HepG2 (cell line): ENCODE measurements around the gene PDZD4. TPM values are rescaled to one million over a fixed set of nuclear protein-coding genes. Genes with fewer than 3 reads are reported as not detected.

ENCODE experiments used
- ATAC-seq: fragments of 200-7000 bp; cut with Tn5 transposase; 3 replicates; pipeline ENCODE4 v1.9.1; 2020; ENCODE audit warnings: mild to moderate bottlenecking, moderate library complexity
- BruUV-seq: library from RNA; stranded (reverse); fragments of 400-500 nt; replicated peaks from 2 replicates; lab custom pipeline; 2021; lab: Mats Ljungman, UMichigan
- CTCF ChIA-PET: fragments of 300-600 bp; formaldehyde crosslinking; extraction: SDS; loops from one replicate; lab custom pipeline; 2021; ENCODE audit warnings: low total read pairs, inconsistent platforms, low intra/inter-chr PET ratio; lab: Yijun Ruan, JAX
- POLR2A ChIA-PET: fragments of 350-600 bp; sonication (Branson Sonifier 250); formaldehyde crosslinking; loops from one replicate; lab custom pipeline; 2020; ENCODE audit warnings: antibody characterized with exemption, inconsistent platforms; lab: Yijun Ruan, JAX
- DNase-seq: peaks from one replicate; pipeline ENCODE4 v3.0.0-alpha.2; 2015; ENCODE audit warnings: low spot score
- FAIRE-seq: peaks from 3 replicates; lab custom pipeline; 2011; peaks lifted over from hg19 to GRCh38; lab: Jason Lieb, UNC
- H2AFZ ChIP-seq: one replicate; pipeline ENCODE4 v1.6.1; 2011; ENCODE audit warnings: low read length, inconsistent platforms
- H3K27ac ChIP-seq: fragments of 300-600 bp; 3 replicates; pipeline ENCODE4 v1.8.0; 2011; ENCODE audit warnings: mixed run types, mild to moderate bottlenecking, mixed read lengths, low read length, inconsistent platforms; ENCODE audit not compliant: insufficient read depth; ENCODE audit errors: extremely low read length
- H3K27me3 ChIP-seq, 2 experiments: fragments of 200-600 bp in 1 of 2; 2 replicates in 1 of 2; 3 replicates in 1 of 2; pipeline versions ENCODE4 v1.6.0 to v1.8.0; 2011; ENCODE audit warnings: low read length in 2 of 2, mild to moderate bottlenecking in 2 of 2, moderate library complexity in 2 of 2, inconsistent platforms in 1 of 2; ENCODE audit not compliant: insufficient read depth in 2 of 2, control insufficient read depth in 1 of 2
- H3K36me3 ChIP-seq, 2 experiments: fragments of 200-600 bp in 1 of 2; replicated peaks in 1 of 2; 2 replicates in 1 of 2; 3 replicates in 1 of 2; pipeline versions ENCODE4 v1.5.1 to v1.8.0; 2011; ENCODE audit warnings: low read length in 2 of 2, inconsistent platforms in 1 of 2; ENCODE audit not compliant: insufficient read depth in 2 of 2, control insufficient read depth in 1 of 2
- H3K4me1 ChIP-seq: 2 replicates; pipeline ENCODE4 v1.5.1; 2012; ENCODE audit warnings: low read length, inconsistent platforms; ENCODE audit not compliant: insufficient read depth
- H3K4me2 ChIP-seq: 2 replicates; pipeline ENCODE4 v1.6.0; 2011; ENCODE audit warnings: low read depth, low read length, inconsistent platforms
- H3K4me3 ChIP-seq, 3 experiments: fragments of 200-600 bp in 1 of 3; sonication (generic), shearing (Covaris generic) in 1 of 3; replicated peaks in 1 of 3; 2 replicates each; pipeline ENCODE4 v1.5.1; 2011 to 2016; ENCODE audit warnings: low read length in 3 of 3, inconsistent platforms in 2 of 3, low read depth in 2 of 3, mild to moderate bottlenecking in 2 of 3, control low read depth in 1 of 3, mixed read lengths in 1 of 3; ENCODE audit not compliant: insufficient read depth in 1 of 3
- H3K79me2 ChIP-seq: one replicate; pipeline ENCODE4 v1.6.1; 2011; ENCODE audit warnings: low read length, inconsistent platforms; ENCODE audit not compliant: insufficient read depth
- H3K9ac ChIP-seq: 2 replicates; pipeline ENCODE4 v1.6.0; 2011; ENCODE audit warnings: mild to moderate bottlenecking, low read depth, low read length, inconsistent platforms; ENCODE audit not compliant: insufficient read depth
- H3K9me3 ChIP-seq: 2 replicates; pipeline ENCODE4 v1.5.1; 2012; ENCODE audit warnings: mild to moderate bottlenecking, low read length
- H4K20me1 ChIP-seq: 2 replicates; pipeline ENCODE4 v1.6.0; 2011; ENCODE audit warnings: inconsistent platforms, mild to moderate bottlenecking, low read length, moderate library complexity; ENCODE audit not compliant: insufficient read depth
- ARID4A ChIP-seq: sonication (generic); formaldehyde crosslinking; IDR thresholded peaks from 2 replicates; pipeline ENCODE4 v1.5.0; 2020; ENCODE audit warnings: mild to moderate bottlenecking, missing genetic modification reagents, borderline replicate concordance
- JUNB ChIP-seq: sonication (generic); formaldehyde crosslinking; IDR thresholded peaks from 2 replicates; pipeline ENCODE4 v1.8.0; 2022; ENCODE audit warnings: missing genetic modification reagents, mild to moderate bottlenecking, borderline replicate concordance
- RXRB ChIP-seq: IDR thresholded peaks from 2 replicates; pipeline ENCODE4 v1.6.1; 2016; ENCODE audit warnings: borderline replicate concordance, missing genetic modification reagents, missing compliant biosample characterization
- SIX1 ChIP-seq: sonication (generic); formaldehyde crosslinking; IDR thresholded peaks from 2 replicates; pipeline ENCODE4 v1.4.0; 2020; ENCODE audit warnings: missing genetic modification reagents, borderline replicate concordance
- ZFP91 ChIP-seq: sonication (generic); formaldehyde crosslinking; IDR thresholded peaks from 2 replicates; pipeline ENCODE4 v1.9.0; 2022; ENCODE audit warnings: missing genetic modification reagents, mild to moderate bottlenecking, borderline replicate concordance
- ZNF558 ChIP-seq: sonication (generic); formaldehyde crosslinking; IDR thresholded peaks from 2 replicates; pipeline ENCODE4 v1.9.0; 2022; ENCODE audit warnings: mild to moderate bottlenecking, missing genetic modification reagents, borderline replicate concordance
- WGBS: methylation state at CpG from one replicate; pipeline ENCODE4 v1.1.6; 2017; ENCODE audit warnings: low lambda C conversion rate; 5-methylcytosine and 5-hydroxymethylcytosine counted together
- in situ Hi-C: cut with HindIII; loops from 2 replicates; pipeline ENCODE4 v1.10.0; 2017; ENCODE audit warnings: low pct_unique_long_range_greater_than_20kb; ENCODE audit not compliant: extremely low pct_ligation_motif_present
- intact Hi-C: fragments of 100-400 bp; cut with micrococcal nuclease; formaldehyde crosslinking; loops from one replicate; pipeline ENCODE4 v1.10.0; 2022; ENCODE audit not compliant: unreplicated experiment
- polyA plus RNA-seq, 8 experiments: library from polyadenylated mRNA; depleted of rRNA in 3 of 8; stranded (reverse) in 7 of 8; unstranded in 1 of 8; fragments of >200 nt; fragmentation: Illumina TruSeq in 4 of 8; extraction: Trizol in 4 of 8; gene quantifications; 2 replicates each; pipeline versions ENCODE4 v1.2.1 to v1.2.3, GENCODE V29; 2011 to 2016; ENCODE audit warnings: low read depth in 4 of 8, missing spikeins in 1 of 8, mixed read lengths in 1 of 8; ENCODE audit not compliant: insufficient read depth in 1 of 8
- total RNA-seq, 5 experiments: library from RNA; depleted of rRNA; stranded (reverse); fragments of >200 nt; fragmentation: Illumina TruSeq; extraction: Trizol; gene quantifications; 2 replicates each; pipeline ENCODE4 v1.2.3, GENCODE V29; 2016; ENCODE audit warnings: low read depth in 1 of 5
- TF ChIP-seq, protein P1 (sequence below): IDR thresholded peaks from 2 replicates; pipeline ENCODE4 v1.6.1; 2012; ENCODE audit warnings: inconsistent platforms
- TF ChIP-seq, protein P2 (sequence below): sonication (generic); formaldehyde crosslinking; IDR thresholded peaks from 2 replicates; pipeline ENCODE4 v1.4.0; 2020; ENCODE audit warnings: missing genetic modification reagents

PDZD4 gene
- total and polyA plus RNA-seq, 2 of the 13 experiments (the other 11 are each of a cell fraction or from before 2014, with no cell fraction given): not detected

- TF ChIP-seq ZNF558 (CRISPR knock-in tag) (no peak), ZFP91 (CRISPR knock-in tag) (no peak)
- TF ChIP-seq, protein P1, sequence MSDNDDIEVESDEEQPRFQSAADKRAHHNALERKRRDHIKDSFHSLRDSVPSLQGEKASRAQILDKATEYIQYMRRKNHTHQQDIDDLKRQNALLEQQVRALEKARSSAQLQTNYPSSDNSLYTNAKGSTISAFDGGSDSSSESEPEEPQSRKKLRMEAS: no peak
Measured at GRCh38 chrX:153828723-153829548, 1.4 kb downstream of the PDZD4 start (continued).

DNA sequence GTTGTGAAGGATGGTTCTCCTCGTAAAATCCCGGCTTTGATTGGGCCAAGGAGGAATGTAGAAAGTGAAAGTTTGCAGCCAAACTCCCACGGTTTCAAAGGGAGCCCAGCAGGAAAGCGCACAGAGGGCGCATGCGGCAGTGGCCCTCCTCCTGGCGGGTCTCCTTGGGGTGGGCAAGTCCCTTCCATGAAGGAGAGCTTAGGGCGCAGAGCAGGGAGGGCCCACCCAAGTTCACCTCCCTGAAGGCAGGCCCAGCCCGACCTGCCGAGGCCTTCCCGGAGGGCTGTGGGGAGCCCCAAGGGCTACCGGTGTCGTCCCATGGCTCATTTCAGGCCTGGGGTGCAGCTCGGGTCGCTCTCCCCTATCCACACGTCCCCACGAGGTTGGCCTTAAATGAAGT is 2.0 kb downstream of the PDZD4 start:
- DNase-seq: no peak
- TF ChIP-seq RXRB (no peak), SIX1 (CRISPR knock-in tag) (no peak), JUNB (no peak), ARID4A (CRISPR knock-in tag) (no peak)
- TF ChIP-seq, protein P2, sequence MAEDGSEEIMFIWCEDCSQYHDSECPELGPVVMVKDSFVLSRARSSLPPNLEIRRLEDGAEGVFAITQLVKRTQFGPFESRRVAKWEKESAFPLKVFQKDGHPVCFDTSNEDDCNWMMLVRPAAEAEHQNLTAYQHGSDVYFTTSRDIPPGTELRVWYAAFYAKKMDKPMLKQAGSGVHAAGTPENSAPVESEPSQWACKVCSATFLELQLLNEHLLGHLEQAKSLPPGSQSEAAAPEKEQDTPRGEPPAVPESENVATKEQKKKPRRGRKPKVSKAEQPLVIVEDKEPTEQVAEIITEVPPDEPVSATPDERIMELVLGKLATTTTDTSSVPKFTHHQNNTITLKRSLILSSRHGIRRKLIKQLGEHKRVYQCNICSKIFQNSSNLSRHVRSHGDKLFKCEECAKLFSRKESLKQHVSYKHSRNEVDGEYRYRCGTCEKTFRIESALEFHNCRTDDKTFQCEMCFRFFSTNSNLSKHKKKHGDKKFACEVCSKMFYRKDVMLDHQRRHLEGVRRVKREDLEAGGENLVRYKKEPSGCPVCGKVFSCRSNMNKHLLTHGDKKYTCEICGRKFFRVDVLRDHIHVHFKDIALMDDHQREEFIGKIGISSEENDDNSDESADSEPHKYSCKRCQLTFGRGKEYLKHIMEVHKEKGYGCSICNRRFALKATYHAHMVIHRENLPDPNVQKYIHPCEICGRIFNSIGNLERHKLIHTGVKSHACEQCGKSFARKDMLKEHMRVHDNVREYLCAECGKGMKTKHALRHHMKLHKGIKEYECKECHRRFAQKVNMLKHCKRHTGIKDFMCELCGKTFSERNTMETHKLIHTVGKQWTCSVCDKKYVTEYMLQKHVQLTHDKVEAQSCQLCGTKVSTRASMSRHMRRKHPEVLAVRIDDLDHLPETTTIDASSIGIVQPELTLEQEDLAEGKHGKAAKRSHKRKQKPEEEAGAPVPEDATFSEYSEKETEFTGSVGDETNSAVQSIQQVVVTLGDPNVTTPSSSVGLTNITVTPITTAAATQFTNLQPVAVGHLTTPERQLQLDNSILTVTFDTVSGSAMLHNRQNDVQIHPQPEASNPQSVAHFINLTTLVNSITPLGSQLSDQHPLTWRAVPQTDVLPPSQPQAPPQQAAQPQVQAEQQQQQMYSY (CRISPR knock-in tag): no peak
- TF ChIP-seq, all 625 proteins: peak for 0
- in situ Hi-C loops (no loop called here), intact Hi-C loops (no loop called here)
- Histone ChIP-seq H3K4me1 (no peaks in the 10 kb centered on the region), H3K4me2 (no peak overlapping the region), H2AFZ (no peak overlapping the region), H3K4me3 (no peak overlapping the region), H3K79me2 (no peaks in the 10 kb centered on the region), H3K27me3 (peaks cover 4 to 42% of the 10 kb centered on the region in 2 experiments; a peak in 4 of 5 replicates), H3K9me3 (no peaks in the 10 kb centered on the region), H3K36me3 (no peaks in the 10 kb centered on the region), H3K9ac (no peak overlapping the region), H4K20me1 (no peaks in the 10 kb centered on the region), H3K27ac (no peak overlapping the region)
- CTCF ChIA-PET: no interaction called here
- no CpG with 5 or more reads among the region's 17 CpGs for WGBS
- ATAC-seq (no peak), FAIRE-seq (no peak)
- POLR2A ChIA-PET: no interaction called here
- no TSS peak for BruUV-seq
